ENCODE data around the gene CD63.

GRCh38 chr12:55707219-55707671, 21.6 kb downstream of the CD63 start:
- TF ChIP-seq, protein P1, sequence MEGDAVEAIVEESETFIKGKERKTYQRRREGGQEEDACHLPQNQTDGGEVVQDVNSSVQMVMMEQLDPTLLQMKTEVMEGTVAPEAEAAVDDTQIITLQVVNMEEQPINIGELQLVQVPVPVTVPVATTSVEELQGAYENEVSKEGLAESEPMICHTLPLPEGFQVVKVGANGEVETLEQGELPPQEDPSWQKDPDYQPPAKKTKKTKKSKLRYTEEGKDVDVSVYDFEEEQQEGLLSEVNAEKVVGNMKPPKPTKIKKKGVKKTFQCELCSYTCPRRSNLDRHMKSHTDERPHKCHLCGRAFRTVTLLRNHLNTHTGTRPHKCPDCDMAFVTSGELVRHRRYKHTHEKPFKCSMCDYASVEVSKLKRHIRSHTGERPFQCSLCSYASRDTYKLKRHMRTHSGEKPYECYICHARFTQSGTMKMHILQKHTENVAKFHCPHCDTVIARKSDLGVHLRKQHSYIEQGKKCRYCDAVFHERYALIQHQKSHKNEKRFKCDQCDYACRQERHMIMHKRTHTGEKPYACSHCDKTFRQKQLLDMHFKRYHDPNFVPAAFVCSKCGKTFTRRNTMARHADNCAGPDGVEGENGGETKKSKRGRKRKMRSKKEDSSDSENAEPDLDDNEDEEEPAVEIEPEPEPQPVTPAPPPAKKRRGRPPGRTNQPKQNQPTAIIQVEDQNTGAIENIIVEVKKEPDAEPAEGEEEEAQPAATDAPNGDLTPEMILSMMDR (IDR thresholded peaks at IDR 0.05) = no peak
- no peak for TF ChIP-seq POLR2A (IDR thresholded peaks at IDR 0.05)
